ENCODE data around the gene MGAM2. TPM values are rescaled to one million over a fixed set of nuclear protein-coding genes. Genes with fewer than 3 reads are reported as not detected.

Gene MGAM2
- total and polyA plus RNA-seq, 10 of the 15 experiments (the other 5 are each of a cell fraction or from before 2014, with no cell fraction given): 0.01 to 0.16 (median 0.03) TPM; not detected in 6

DNA sequence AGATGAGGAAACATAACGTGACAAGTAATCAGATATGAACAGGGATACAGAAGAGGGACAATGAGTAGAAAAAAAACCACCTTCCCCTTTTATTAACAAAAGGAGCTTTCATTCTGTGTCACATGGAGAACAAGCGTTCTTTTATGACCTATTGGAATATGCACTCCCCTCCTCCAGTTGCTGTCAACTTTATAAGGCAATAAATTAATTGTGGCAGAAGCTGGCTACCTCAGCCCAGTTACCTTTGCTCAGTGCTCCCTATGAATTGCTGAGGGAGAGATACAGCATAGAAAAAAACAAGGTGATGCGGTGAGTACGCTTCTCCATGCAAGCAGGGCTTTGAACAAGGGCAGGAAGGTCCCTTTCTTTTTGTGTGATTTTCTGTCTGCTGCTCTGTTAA, at the start of gene MGAM2 (continued):
- TF ChIP-seq DPF2 (IDR thresholded peaks at IDR 0.05) (no peak), POU2F2 (IDR thresholded peaks at IDR 0.05; ENCODE audit: borderline replicate concordance, low read depth, low read length) (no peak), IRF4 (IDR thresholded peaks at IDR 0.05; ENCODE audit: low read depth, low read length) (no peak), HDAC6 (IDR thresholded peaks at IDR 0.05; ENCODE audit: unreplicated experiment) (no peak), MYC (IDR thresholded peaks at IDR 0.05; ENCODE audit: insufficient read depth, insufficient read length, insufficient replicate concordance, low read length, severe bottlenecking) (no peak)

DNA sequence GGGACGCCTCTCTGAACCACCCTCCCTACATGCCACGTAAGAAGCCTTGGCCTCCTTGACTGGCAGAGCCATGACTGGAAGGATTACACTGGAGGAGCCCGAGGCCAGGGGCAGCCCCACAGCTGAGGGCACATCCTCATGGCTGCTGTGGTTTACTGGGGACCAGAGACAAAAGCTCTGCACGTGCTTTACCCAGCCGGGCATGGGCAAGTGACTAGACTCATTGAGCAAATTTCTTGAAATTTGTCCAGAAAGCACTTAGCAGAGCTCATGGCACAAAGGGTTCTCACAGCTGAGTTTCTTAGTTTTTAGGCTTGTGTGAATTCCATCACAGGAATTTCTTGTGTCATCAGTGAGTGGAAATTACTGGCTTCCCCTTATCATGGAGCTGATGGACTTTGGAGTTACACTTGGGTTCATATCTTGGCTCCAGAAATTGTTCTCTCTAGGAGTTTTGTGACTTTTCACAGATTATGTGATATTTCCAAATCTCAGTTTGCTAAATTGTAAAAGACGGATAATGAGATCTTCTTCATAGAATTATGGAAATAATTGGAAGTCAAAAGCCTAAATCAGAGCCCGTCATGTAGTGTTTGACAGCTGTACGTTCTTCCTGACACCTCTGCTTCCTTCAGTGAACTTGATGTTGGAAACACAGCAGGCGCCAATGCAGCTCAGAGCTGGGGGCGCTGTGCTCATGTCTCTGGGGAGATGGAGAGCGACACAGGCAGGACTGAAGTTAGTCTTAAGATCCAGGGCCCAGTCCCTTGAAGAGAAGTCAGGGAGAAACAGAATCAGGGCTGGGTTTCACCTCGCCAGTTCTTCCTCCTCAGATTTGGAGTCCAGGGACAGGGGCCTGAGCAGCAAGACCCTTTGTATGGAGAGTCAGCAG, 47.7 kb upstream of the MGAM2 start:
- H3K4me2 ChIP-seq (ENCODE audit: control insufficient read depth, insufficient read depth): no peak overlapping the region
- WGBS (ENCODE audit: insufficient coverage, insufficient replicate concordance, low lambda C conversion rate, missing lambda C conversion rate): 21% methylated on average over 12 of the region's 12 CpGs
- H3K9ac ChIP-seq (ENCODE audit: control insufficient read depth, insufficient read depth, low read length): no peak overlapping the region
- BruUV-seq (replicated peaks): no TSS peak
- H3K36me3 ChIP-seq (ENCODE audit: control insufficient read depth in 2 of 2, insufficient read depth in 2 of 2, low read length in 1 of 2): no peaks in the 10 kb centered on the region
- ChIA-PET POLR2A (no interaction called here), RAD21 (ENCODE audit: unreplicated experiment) (no interaction called here), CTCF (no interaction called here), SMC1A (ENCODE audit: uncharacterized antibody, unreplicated experiment) (no interaction called here)
- ATAC-seq (no peak), DNase-seq (ENCODE audit: low read depth, low spot score) (no peak), FAIRE-seq (no peak)
- no peaks in the 10 kb centered on the region for H3K79me2 ChIP-seq (ENCODE audit: control insufficient read depth, insufficient read depth, low read length)
- H3K4me1 ChIP-seq (ENCODE audit: control insufficient read depth, insufficient read depth, low read length): no peaks in the 10 kb centered on the region
- H3K4me3 ChIP-seq: no peak overlapping the region
- intact Hi-C loops (cut with micrococcal nuclease; ENCODE audit: unreplicated experiment) (no loop called here), in situ Hi-C loops (cut with MboI) (loop anchor here (5.0 kb wide), 1 partner anchor 39 kb away; no protein-coding TSS in a partner anchor)
- H3K27ac ChIP-seq (ENCODE audit: control insufficient read depth, insufficient read depth): no peak overlapping the region
- no peaks in the 10 kb centered on the region for H3K9me3 ChIP-seq (replicated peaks; ENCODE audit: control insufficient read depth, insufficient read depth, low read length)
- TF ChIP-seq, protein P1, sequence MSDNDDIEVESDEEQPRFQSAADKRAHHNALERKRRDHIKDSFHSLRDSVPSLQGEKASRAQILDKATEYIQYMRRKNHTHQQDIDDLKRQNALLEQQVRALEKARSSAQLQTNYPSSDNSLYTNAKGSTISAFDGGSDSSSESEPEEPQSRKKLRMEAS (IDR thresholded peaks at IDR 0.05; ENCODE audit: low read depth, low read length): no peak
- TF ChIP-seq CBX5 (IDR thresholded peaks at IDR 0.05; ENCODE audit: low read depth) (no peak), BCL11A (IDR thresholded peaks at IDR 0.05; ENCODE audit: low read depth, low read length) (no peak), NR2C1 (IDR thresholded peaks at IDR 0.05) (no peak), TCF12 (IDR thresholded peaks at IDR 0.05; ENCODE audit: low read depth, low read length) (no peak), RCOR1 (conservative IDR thresholded peaks at IDR 0.05; ENCODE audit: low read depth, low read length) (no peak), KDM1A (IDR thresholded peaks at IDR 0.05; ENCODE audit: borderline replicate concordance) (no peak), RBBP5 (conservative IDR thresholded peaks at IDR 0.05) (no peak), SRF (IDR thresholded peaks at IDR 0.05; ENCODE audit: low read depth in 2 of 2, low read length in 2 of 2) (no peak), TARDBP (IDR thresholded peaks at IDR 0.05; ENCODE audit: borderline replicate concordance) (no peak), ZNF24 (IDR thresholded peaks at IDR 0.05) (no peak), FOS (IDR thresholded peaks at IDR 0.05; ENCODE audit: borderline replicate concordance, extremely low read depth, insufficient read length) (no peak), FOXM1 (IDR thresholded peaks at IDR 0.05; ENCODE audit: low read depth, low read length) (no peak), KLF5 (IDR thresholded peaks at IDR 0.05; ENCODE audit: partially characterized antibody) (no peak), TCF3 (IDR thresholded peaks at IDR 0.05; ENCODE audit: borderline replicate concordance, insufficient read depth, low read depth, low read length) (no peak), BACH1 (IDR thresholded peaks at IDR 0.05; ENCODE audit: borderline replicate concordance) (no peak)
- no peaks in the 10 kb centered on the region; a peak in 1 of 4 replicates for H3K27me3 ChIP-seq (replicated peaks in 1 of 2; ENCODE audit: control insufficient read depth in 2 of 2, insufficient read depth in 2 of 2, low read length in 1 of 2)
- no peaks in the 10 kb centered on the region for H4K20me1 ChIP-seq (ENCODE audit: control insufficient read depth, insufficient read depth)
- H2AFZ ChIP-seq (ENCODE audit: control insufficient read depth, low read depth, low read length): no peak overlapping the region
